HG03432 (cell line): Measurements from ENCODE around the gene IFT80.
A peak's percentile ranks its signal among the peaks of the same experiment; 100 is the strongest.

Experiments used
- ATAC-seq: cut with Tn5 transposase; IDR thresholded peaks from one replicate; pipeline ENCODE4 v1.9.1; 2021; ENCODE audit warnings: mild to moderate bottlenecking, moderate library complexity; ENCODE audit not compliant: unreplicated experiment

Gene IFT80

DNA sequence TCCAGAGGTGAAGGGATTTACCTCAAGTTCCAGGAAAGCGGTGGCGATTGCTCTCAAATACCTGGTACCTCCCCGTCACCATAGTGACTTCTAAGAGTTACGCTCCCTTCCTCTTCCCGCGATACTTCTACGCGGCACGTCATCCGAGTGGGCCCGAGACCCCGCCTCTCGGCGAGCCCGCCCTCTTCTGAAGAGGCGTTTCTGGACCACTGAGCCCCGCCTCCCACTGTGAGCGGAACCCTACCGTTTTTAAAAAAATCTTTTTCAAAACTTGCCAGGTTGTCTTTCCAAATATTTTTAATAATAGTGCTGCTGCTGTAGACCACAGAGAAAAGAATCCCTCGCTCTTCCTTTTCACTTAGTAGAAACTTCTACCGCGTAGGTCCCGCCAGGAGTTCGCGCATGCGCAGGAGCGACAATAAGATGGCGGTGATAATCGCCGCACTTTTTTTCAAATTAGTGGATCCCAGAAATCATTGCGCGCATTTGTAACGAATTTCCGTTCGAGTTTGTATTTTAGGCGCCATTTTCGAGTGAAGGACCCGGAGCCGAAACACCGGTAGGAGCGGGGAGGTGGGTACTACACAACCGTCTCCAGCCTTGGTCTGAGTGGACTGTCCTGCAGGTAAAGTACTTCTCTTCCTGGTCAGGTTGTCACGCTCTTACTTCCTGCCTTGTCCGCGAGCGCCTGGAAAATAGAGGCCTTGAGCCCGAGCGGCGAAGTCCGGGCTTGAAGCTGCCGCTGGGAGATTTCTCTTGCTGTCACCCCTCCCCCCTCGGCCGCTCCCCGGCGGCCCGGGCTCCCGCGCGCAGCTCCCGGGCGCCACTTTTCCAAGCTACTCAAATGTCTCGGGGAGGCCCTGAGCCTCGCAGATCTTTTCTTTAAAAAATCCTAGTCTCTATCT lies at the start of gene IFT80, which contains the start of gene SMC4:
TSS of gene IFT80 (minus strand) at position 101 of the 905 bp plus-strand sequence. CDS start 14,625 bp downstream, outside the sequence.
TSS of gene SMC4 (plus strand) at position 526 of the 905 bp plus-strand sequence. CDS start 1,177 bp downstream, outside the sequence.
- ATAC-seq, result peak; percentile 95

- no peak for ATAC-seq
Measured at GRCh38 chr3:160447544-160447943, 48.5 kb upstream of the IFT80 start.

DNA sequence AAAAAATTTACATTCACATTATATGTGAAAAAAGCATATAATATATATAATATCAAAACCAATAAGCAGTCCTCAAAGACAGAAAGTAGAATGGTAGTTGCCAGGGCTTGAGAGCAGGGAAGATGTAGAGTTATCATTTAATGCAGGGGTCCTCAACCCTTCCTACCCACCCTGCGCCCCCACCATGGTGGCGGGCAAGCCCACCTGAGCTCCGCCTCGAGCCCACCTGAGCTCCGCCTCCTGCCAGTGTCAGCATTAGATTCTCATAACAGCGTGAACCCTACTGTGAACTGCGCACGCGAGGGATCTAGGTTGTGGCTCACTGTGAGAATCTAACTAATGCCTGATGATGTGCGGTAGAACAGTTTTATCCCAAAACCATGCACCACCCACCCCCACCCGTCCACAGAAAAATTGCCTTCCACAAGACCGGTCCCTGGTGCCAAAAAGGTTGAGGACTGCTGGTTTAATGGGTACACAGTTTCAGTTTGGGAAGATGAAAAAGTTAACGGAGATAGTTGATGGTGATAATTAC lies 47.6 kb upstream of the IFT80 start:
- no peak for ATAC-seq

GRCh38 chr3:160445854-160446253 lies 46.8 kb upstream of the IFT80 start:
- no peak for ATAC-seq

- no peak for ATAC-seq
Measured at GRCh38 chr3:160444411-160444810, 45.4 kb upstream of the IFT80 start.

DNA sequence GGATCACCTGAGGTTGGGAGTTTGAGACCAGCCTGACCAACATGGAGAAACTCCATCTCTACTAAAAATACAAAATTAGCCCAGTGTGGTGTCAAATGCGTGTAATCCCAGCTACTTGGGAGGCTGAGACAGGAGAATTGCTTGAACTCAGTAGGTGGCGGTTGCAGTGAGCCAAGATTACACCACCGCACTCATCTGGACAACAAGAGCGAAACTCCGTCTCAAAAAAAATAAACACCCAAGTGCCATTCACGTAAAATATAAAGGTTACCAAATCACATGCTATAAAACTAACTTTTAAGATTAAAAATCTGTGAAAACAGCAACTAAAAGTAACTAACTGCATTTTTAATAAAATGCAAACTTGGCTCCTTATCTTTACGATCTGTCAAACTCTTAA lies 41.7 kb upstream of the IFT80 start:
- no peak for ATAC-seq

DNA sequence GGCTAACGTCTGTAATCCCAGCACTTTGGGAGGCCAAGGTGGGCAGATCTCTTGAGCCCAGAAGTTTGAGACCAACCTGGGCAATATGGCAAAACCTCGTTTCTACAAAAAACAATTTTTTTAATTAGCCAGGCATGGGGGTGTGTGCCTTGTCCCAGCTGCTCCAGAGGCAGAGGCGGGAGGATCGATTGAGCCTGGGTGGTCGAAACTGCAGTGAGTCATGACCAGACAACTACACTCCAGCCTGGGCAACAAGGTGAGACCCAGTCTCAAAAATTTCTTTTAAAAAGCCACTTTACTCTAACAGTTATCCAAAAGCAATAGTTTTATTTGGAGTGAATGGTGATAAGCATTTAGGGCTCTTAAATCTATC lies 38.0 kb upstream of the IFT80 start:
- ATAC-seq, result no peak

DNA sequence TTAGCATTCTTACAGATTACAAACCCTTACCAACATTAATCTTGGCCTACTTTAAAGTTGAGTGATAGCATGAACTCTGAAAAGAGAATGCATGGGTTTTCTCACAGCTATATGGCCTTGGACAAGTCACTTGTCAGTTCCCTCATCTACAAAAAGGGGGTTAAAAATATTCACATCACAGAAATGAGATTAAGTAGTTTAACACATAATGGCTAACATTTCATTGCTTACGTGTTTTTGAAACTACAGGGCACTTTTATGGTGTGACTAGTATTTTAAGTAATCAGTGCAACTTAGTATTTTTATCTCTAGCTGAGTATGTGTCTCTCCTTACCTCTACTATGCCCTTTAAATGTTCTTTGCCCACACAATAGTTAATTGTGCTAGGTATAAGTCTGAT lies 36.7 kb upstream of the IFT80 start:
- no peak for ATAC-seq

- ATAC-seq, result no peak
Measured at GRCh38 chr3:160435095-160435494, 36.1 kb upstream of the IFT80 start.

- ATAC-seq, result no peak
Measured at GRCh38 chr3:160434071-160434470, 35.0 kb upstream of the IFT80 start.

- no peak for ATAC-seq
Measured at GRCh38 chr3:160427832-160428424, 28.9 kb upstream of the IFT80 start.

GRCh38 chr3:160417311-160417710 lies 18.3 kb upstream of the IFT80 start:
- no peak for ATAC-seq

DNA sequence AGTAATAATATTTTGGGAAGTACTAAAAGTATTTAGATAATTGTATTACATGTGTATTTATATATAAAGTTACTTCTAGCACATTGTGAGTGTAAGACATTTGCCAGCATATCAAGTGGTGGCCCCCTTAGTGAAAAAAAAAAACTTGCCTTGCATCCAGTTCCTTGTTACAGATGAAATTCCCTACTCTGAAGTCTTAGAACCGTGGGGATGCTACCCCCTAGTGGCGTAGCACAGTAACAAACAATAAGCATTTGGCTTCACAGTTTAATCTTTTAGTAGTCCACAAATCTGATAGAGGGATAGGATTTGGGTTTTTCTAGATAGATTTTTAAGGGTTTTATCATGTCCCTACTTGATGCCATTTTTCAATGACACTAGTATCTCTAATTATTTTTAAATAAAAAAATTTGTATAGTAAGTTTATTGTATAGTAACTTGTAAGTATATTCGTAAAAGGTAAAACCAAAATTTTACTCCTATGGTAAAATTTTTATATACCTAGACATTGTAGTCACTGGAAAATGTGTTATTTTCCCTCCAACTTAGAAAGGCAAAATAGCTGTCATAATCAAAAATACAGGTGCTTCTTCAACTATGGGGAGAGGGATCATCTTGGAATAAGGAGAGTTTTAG lies 14.7 kb upstream of the IFT80 start:
- peak; percentile 83 for ATAC-seq

DNA sequence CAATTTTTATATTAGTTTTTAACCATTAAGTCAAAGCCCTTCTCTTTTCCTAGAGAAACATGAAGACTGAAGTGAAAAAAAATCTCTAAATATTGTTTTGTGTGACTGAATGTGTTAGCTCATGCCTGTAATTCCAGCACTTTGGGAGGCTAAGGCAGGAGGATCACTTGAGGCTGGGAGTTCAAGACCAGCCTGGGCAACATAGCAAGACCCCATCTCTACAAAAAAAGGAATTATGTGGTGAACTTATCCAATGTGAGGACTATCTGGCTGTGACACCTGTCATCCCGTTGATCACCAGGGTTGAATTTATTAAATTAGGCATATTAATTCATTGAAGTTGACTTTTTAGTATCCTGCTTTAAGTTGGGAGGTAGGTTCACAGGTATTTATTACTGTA lies 13.5 kb upstream of the IFT80 start:
- no peak for ATAC-seq

- ATAC-seq, result no peak
Measured at GRCh38 chr3:160409812-160410610, 11.0 kb upstream of the IFT80 start.

- no peak for ATAC-seq
Measured at GRCh38 chr3:160403796-160404470, 4.9 kb upstream of the IFT80 start.

- no peak for ATAC-seq
Measured at GRCh38 chr3:160403028-160403545, 4.1 kb upstream of the IFT80 start.

GRCh38 chr3:160402221-160403027 lies 3.4 kb upstream of the IFT80 start:
- no peak for ATAC-seq
